SK-N-SH (cell line): Measurements from ENCODE around the gene ARL6IP4.

ENCODE experiments used
- CTCF ChIP-seq: fragments of 200-600 bp; sonication (generic); IDR thresholded peaks from 2 replicates; pipeline ENCODE4 v1.6.1; 2017; ENCODE audit warnings: antibody characterized with exemption, mild to moderate bottlenecking, moderate library complexity
- EP300 ChIP-seq, 2 experiments: IDR thresholded peaks; 2 replicates each; pipeline versions ENCODE4 v1.4.0 to v1.6.1; 2012; ENCODE audit warnings: borderline replicate concordance in 1 of 2, low read depth in 1 of 2, low read length in 1 of 2
- FOXJ3 ChIP-seq: sonication (generic); formaldehyde crosslinking; IDR thresholded peaks from 2 replicates; pipeline ENCODE4 v1.5.1; 2020; ENCODE audit warnings: mild to moderate bottlenecking, missing genetic modification reagents
- GABPA ChIP-seq: IDR thresholded peaks from 2 replicates; pipeline ENCODE4 v1.4.0; 2012; ENCODE audit warnings: low read depth, mild to moderate bottlenecking
- SMC3 ChIP-seq: IDR thresholded peaks from 2 replicates; pipeline ENCODE4 v1.6.1; 2012; ENCODE audit warnings: low read depth, low read length, improper control_type of control experiment
- YY1 ChIP-seq: IDR thresholded peaks from 2 replicates; pipeline ENCODE4 v1.4.0; 2012; ENCODE audit warnings: low read depth, mild to moderate bottlenecking
- TF ChIP-seq, protein P1 (sequence below): fragments of 150-350 bp; IDR thresholded peaks from 2 replicates; pipeline ENCODE4 v1.6.1; 2017; ENCODE audit warnings: antibody characterized with exemption, low read length, low read depth, borderline replicate concordance
- TF ChIP-seq, protein P2 (sequence below): IDR thresholded peaks from 2 replicates; pipeline ENCODE4 v1.4.0; 2012; ENCODE audit warnings: low read depth

DNA sequence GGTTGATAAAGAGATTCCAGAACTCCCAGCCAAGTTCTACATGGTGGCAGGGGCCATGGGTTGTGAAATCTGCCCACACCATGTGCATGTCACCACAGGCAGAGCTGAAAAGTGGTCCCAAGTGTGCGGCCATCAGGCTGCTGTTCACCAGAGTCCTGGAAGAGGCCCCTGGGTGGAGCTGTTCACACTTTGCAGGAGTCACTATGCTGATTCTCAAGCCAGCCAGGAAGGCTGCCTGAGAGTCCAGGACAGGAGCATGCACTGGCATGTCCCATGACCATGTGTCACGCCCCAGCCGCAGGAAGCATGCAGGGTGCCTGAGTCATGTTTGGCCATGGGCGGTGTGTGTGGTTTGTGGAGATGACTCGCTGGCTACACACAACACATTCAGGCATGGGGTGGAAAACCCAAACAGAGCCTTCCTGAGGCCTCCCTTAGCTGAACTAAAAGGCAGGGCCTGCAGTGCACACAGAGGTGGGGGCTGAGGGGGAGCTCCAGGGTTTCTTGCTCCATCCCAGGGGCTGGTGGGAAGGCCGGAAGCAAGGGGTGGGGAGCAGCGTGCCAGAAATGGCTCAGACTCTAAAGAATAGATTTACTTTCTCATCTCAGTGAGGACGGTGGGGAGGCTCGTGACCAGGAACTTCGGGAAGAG, 33.7 kb upstream of the ARL6IP4 start:
- TF ChIP-seq SMC3, result no peak
- TF ChIP-seq, protein P1, sequence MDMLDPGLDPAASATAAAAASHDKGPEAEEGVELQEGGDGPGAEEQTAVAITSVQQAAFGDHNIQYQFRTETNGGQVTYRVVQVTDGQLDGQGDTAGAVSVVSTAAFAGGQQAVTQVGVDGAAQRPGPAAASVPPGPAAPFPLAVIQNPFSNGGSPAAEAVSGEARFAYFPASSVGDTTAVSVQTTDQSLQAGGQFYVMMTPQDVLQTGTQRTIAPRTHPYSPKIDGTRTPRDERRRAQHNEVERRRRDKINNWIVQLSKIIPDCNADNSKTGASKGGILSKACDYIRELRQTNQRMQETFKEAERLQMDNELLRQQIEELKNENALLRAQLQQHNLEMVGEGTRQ, result no peak
- TF ChIP-seq CTCF, result peak; percentile 56
- peak in 1 of 2 experiments; percentile 54; a peak in 1 of 4 replicates for TF ChIP-seq EP300 (IDR thresholded peaks at IDR 0.05; ENCODE audit: borderline replicate concordance in 1 of 2, low read depth in 1 of 2, low read length in 1 of 2)
- TF ChIP-seq FOXJ3 (CRISPR knock-in tag), result no peak
- TF ChIP-seq, protein P2, sequence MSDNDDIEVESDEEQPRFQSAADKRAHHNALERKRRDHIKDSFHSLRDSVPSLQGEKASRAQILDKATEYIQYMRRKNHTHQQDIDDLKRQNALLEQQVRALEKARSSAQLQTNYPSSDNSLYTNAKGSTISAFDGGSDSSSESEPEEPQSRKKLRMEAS, result peak; percentile 96
- no peak for TF ChIP-seq YY1
- TF ChIP-seq GABPA, result no peak
